AG20443 (cell line): Measurements from ENCODE around the gene SHISA7.
A peak's percentile ranks its signal among the peaks of the same experiment; 100 is the strongest.
"Not testable (repeated sequence)": the region's sequence is repeated elsewhere in the genome, so short reads cannot be mapped to it uniquely, and the experiment has no call there.

ENCODE experiments used
- DNase-seq: peaks from one replicate; pipeline ENCODE4 v3.0.0; 2012; ENCODE audit warnings: low spot score, mixed read lengths

SHISA7 gene

DNA sequence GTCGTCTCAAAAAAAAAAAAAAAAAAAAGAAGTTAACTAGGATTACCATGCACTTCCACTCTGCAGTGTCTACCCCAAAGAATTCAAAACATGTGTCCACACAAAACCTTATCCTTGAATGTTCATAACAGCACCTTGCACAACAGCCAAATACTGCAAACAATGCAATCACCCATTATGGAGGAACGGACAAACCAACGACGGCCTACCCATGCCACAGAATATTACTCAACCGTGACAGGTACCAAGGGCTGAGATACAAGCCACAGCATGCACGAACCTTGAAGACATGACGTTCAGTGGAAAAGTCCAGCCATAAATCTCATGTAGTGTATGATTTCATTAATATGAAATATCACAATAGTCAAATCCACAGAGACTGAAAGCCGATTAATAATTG, 3.0 kb upstream of the SHISA7 start:
- DNase-seq = no peak

GRCh38 chr19:55444646-55445045, 1.5 kb upstream of the SHISA7 start:
- no peak for DNase-seq

DNA sequence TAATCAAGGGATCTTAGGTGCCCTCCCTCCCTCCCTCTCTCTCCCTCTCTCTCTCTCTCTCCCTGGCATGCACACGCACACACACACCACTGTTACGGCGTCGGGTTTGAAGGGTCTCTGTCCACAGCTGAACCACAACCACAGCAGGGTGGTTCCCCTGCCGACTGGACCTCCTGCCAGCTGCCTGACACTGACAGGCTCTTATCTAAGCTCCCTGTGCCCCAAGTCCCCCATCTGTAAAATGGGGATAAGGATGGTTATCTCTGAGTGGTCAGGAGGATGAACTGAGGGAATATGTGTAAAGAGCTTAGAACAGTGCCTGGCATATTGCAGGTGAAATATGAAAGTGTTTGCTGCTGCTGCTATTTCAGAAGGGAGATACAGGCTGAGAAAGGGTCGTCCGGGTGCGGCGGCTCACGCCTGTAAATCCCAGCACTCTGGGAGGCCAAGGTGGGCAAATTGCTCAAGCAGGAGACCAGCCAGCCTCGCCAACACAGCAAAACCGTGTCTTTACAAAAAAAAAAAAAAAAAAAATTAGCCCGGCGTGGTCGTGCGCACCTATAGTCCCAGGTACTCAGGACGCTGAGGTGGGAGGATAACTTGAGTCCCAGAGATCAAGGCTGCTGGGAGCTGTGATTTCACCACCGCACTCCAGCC, 852 bp upstream of the SHISA7 start:
- DNase-seq = no peak

DNA sequence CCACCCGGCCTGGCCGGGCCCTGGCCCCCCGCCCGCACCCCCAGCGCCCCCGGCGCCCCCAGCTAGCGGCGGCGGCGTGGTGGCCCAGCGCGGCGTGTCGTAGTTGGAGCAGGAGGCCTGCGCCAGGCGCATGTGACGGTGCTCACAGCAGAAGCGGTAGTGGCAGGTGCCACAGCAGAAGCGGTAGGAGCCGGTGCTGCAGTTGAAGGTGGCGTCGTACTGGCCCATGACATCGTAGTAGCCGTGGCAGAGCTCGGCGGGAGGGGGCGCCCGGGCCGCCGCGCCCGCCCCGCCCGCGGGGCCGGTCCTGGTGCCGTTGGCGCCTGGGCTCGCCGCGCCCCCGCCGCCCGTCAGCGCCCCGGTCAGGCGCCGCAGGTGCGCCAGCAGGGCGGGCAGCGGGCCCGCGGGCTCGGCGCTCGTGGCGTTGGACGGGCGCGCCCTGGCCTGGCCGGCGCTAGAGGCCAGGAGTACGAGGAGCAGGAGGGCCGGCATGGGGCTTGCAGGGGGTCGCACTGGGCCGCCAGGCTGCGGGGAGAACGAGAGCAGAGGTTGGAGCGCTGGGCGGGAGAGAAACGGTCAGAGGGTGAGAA, 633 bp downstream of the SHISA7 start:
- DNase-seq = no peak

- DNase-seq = no peak
These were observed 1.3 kb downstream of the SHISA7 start for GRCh38 chr19:55441692-55442321.

DNA sequence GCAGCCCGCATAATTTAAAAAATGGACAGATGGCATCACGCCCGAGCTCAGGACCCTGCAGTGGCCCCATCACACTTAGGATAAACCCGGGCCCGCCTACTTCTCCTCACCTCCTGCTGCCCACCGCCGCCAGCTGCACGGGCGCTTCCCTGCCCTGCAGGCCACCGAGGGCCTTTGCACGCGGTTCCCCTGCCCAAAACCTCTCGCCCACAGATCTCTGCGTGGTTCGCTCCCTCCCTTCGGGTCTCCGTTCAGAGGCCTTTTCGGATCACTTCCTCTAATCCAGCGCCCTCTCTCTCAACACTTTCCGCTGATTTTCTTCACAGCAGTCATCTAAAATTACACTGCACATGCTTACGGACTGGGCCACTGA, 1.8 kb downstream of the SHISA7 start:
- no peak for DNase-seq

GRCh38 chr19:55440411-55441105, 2.5 kb downstream of the SHISA7 start:
- DNase-seq = no peak

DNA sequence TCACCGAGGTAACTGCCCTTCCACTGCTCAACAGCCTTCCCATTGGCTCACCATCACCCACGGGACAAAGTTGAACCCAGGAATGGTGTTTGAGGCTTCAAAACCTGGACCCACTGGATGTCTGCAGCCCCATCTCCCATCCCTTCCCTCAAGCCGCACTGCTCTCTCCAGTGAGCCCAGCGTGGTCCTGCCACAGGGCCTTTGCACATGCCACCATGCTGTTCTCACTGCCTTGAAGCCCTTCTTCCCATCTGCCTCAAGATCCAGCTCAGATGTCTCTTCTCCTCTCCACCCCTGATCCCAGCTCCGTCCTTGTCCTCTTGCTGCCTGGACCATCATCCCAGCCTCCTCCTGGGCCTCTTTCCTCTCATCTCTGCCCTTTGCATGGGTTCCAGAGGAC, 4.0 kb downstream of the SHISA7 start:
- DNase-seq = no peak

DNA sequence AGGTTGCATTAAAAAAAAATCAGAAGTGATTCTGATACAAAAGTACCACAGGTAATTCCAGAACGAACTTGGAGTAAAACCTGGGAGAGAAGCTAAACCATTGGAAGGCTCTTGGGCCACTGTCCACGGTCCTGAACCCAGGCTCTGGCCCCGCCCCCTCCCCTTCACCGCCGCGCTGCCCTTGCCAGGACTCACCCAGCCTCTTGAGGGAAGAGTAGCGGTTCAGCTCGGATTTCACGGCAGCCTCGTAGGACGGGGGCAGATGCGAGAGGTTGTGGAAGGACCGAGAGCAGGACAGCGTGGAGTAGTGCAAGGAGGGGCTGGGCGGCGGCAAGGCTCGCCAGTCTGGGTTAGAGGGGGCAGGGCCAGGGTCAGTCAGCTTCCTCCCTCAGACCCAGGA, 5.7 kb downstream of the SHISA7 start:
- DNase-seq = peak; percentile 83

DNA sequence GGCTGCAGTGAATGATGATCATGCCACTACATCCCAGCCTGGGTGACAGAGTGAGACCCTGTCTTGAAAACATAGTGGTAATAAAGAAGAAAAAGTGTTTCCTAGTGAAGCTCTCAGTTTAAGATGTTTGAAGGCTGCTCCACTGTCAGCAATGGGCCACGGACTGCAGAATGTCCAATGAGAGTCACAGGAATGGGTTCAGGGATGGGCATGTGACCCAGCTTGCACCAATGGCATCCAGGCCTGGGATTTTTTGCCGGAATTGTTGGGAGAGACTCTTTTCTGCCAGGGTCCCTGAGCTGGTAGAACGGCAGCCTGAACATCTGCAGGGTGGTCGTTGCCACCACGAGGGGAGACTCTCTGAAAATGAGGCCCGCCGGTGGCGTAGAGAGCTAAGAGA, 6.3 kb downstream of the SHISA7 start:
- no peak for DNase-seq

DNA sequence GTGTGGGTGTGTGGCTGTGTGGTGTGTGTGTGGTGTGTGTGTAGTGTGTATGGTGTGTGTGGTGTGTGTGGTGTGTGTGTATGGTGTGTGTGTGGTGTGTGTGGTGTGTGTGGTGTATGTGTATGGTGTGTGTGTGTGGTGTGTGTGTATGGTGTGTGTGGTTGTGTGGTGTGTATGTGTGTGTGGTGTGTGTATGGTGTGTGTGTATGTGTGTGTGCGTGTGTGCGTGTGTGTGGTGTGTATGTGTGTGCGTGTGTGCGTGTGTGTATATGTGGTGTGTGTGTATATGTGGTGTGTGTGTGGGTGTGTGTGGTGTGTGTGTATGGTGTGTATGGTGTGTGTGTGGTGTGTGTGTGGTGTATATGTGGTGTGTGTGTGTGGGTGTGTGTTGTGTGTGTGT, 8.1 kb downstream of the SHISA7 start:
- DNase-seq = no peak

- DNase-seq = no peak
These were observed 8.7 kb downstream of the SHISA7 start for GRCh38 chr19:55434356-55434919.

- no peak for DNase-seq
These were observed 9.8 kb downstream of the SHISA7 start for GRCh38 chr19:55433292-55433691.

- DNase-seq = no peak
These were observed 10.7 kb downstream of the SHISA7 start for GRCh38 chr19:55432241-55432959.

DNA sequence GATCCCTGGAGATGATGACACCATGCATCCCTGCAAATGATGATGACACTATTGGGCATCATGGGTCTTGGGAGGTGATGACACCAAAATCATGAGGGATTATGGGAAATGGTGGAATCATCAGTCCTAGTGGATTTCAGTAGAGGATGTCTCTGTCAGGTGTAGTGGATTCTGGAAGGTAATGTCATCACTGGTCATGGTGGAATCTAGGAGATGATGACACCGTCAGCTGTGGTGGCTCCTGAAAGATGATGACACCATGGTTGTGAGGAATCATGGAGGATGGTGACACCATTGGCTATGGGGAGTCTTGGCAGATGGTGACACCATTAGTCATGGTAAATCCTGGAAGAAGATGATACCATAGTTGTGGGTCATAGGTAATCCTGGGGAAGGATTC, 11.9 kb downstream of the SHISA7 start:
- no peak for DNase-seq

DNA sequence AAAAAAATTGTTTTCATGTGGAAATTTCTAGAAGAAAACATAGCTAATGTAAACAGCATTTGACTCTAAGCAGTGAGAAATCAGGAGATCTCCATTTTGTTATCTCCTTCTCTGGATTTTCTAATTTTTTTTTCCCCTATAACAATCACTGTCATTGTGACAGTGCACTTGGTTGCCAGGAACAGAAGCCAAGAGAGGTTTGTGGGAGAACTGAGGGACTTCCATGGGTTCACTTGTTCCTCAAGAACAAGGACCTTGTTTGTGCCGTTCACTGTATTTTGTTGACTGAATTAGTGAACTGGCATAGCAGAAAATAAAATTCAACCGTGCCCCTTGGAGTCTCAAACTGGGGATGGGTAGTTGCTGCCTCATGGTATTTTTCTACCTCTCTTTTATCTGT, 17.1 kb downstream of the SHISA7 start:
- DNase-seq = no peak

GRCh38 chr19:55424518-55424917, 18.6 kb downstream of the SHISA7 start:
- DNase-seq = no peak

GRCh38 chr19:55423225-55424005, 19.7 kb downstream of the SHISA7 start:
- DNase-seq = no peak

GRCh38 chr19:55421281-55421680, 21.8 kb downstream of the SHISA7 start:
- DNase-seq = not testable (repeated sequence)

DNA sequence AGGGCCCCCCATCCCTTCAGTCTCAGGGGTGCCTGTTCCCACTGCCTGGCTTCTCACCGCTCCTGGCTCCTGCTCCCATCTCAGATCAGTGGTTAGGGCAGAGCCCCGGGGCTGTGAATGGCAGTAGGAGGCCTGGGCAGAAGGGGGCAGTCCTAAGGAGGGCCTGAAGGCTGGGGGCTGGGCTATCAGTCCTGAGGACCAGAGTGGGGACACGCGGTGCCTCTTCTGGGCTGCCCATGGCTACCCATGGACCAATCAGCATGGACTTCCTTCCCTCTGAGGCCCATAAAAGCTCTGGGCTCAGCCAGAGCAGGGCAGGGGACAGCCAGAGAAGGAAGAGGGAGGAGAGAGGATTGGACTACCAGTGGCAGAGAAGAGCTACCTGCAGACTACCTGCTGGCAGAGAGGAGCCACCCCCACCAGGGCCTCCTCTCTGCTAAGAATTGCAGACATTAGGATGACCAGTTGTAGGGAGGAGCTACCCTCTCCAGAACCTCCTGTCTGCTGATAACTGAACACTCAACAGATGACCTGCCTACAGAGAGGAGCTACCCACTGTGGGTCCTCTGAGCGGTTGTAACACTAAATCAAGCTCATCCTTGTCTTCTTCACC, 23.4 kb downstream of the SHISA7 start:
- no peak for DNase-seq

GRCh38 chr19:55419103-55419502, 24.0 kb downstream of the SHISA7 start:
- no peak for DNase-seq
